Spleen (tissue), 11 donors: Measurements from ENCODE around the gene FAM107B. TPM values are rescaled to one million over a fixed set of nuclear protein-coding genes. Genes with fewer than 3 reads are reported as not detected.

Experiments used
- DNase-seq: peaks from one replicate; pipeline ENCODE4 v3.0.0-alpha.2; 2020
- H3K27ac ChIP-seq, 8 donors: fragments of 200-600 bp; sonication (generic) in 7 of 8; 1 replicate in 4 of 8; 2 replicates in 4 of 8; pipeline versions ENCODE4 v1.5.0 to v1.8.0; 2016 to 2021; ENCODE audit warnings: inconsistent platforms in 4 of 8, mild to moderate bottlenecking in 4 of 8, moderate library complexity in 1 of 8
- H3K27me3 ChIP-seq, 7 donors: fragments of 200-600 bp; sonication (generic) in 6 of 7; replicated peaks in 1 of 7; 1 replicate in 4 of 7; 2 replicates in 3 of 7; pipeline versions ENCODE4 v1.5.0 to v1.8.0; 2016 to 2021; ENCODE audit warnings: inconsistent platforms in 3 of 7, mild to moderate bottlenecking in 1 of 7
- H3K36me3 ChIP-seq, 6 donors: fragments of 200-600 bp; sonication (generic) in 5 of 6; 1 replicate in 4 of 6; 2 replicates in 2 of 6; pipeline versions ENCODE4 v1.5.0 to v1.8.0; 2016 to 2021; ENCODE audit warnings: inconsistent platforms in 2 of 6
- H3K4me1 ChIP-seq, 6 donors: fragments of 200-600 bp; sonication (generic) in 5 of 6; 1 replicate in 3 of 6; 2 replicates in 3 of 6; pipeline versions ENCODE4 v1.5.0 to v1.8.0; 2016 to 2021; ENCODE audit warnings: inconsistent platforms in 3 of 6
- H3K4me3 ChIP-seq, 8 donors: fragments of 200-600 bp; sonication (generic) in 7 of 8; 1 replicate in 4 of 8; 2 replicates in 4 of 8; pipeline versions ENCODE4 v1.5.0 to v1.8.0; 2016 to 2021; ENCODE audit warnings: inconsistent platforms in 4 of 8, mild to moderate bottlenecking in 4 of 8, moderate library complexity in 2 of 8
- H3K9me3 ChIP-seq, 8 donors: fragments of 200-600 bp; sonication (generic) in 7 of 8; 1 replicate in 4 of 8; 2 replicates in 4 of 8; pipeline versions ENCODE4 v1.5.0 to v1.8.0; 2016 to 2021; ENCODE audit warnings: inconsistent platforms in 4 of 8
- POLR2A ChIP-seq, 3 donors: fragments of 450-650 bp; IDR thresholded peaks; one replicate each; pipeline ENCODE4 v1.5.1; 2017; ENCODE audit warnings: antibody characterized with exemption in 3 of 3, mild to moderate bottlenecking in 1 of 3
- POLR2AphosphoS5 ChIP-seq, 3 donors: sonication (generic); formaldehyde crosslinking; IDR thresholded peaks; one replicate each; pipeline ENCODE4 v1.5.1; 2017; ENCODE audit warnings: antibody characterized with exemption in 3 of 3
- WGBS, 5 donors: extraction: QIAGEN DNeasy Blood & Tissue Kit in 3 of 5; methylation state at CpG; one replicate each; pipeline versions ENCODE4 v1.1.5 to v1.1.7; 2013 to 2018; 5-methylcytosine and 5-hydroxymethylcytosine counted together
- intact Hi-C: fragments of 100-400 bp; cut with DNase I; formaldehyde crosslinking; loops from one replicate; pipeline ENCODE4 v1.15.0; 2023; ENCODE audit warnings: low total_unique reads
- polyA plus RNA-seq, 3 donors: library from polyadenylated mRNA; stranded (reverse); fragments of 200-250 nt; gene quantifications; one replicate each; pipeline ENCODE4 v1.2.1, GENCODE V29; 2013
- total RNA-seq, 7 donors: library from RNA; depleted of rRNA in 3 of 7; stranded (reverse); fragments of >200 nt in 3 of 7; fragmentation: NEBNext Ultra II Directional in 4 of 7; extraction: Animal tissue kit (Norgen Biotek cat#: 25700) in 4 of 7; gene quantifications; one replicate each; pipeline versions ENCODE4 v1.1.0 to v1.2.1, GENCODE V29; 2016 to 2021
- TF ChIP-seq, protein P1 (sequence below), 11 experiments: fragments of 200-600 bp in 7 of 11; fragments of 450-650 bp in 4 of 11; sonication (generic) in 4 of 11; IDR thresholded peaks in 8 of 11; conservative IDR thresholded peaks in 3 of 11; 1 replicate in 7 of 11; 2 replicates in 4 of 11; pipeline versions ENCODE4 v1.4.0 to v1.8.0; 2016 to 2021; ENCODE audit warnings: antibody characterized with exemption in 11 of 11, inconsistent platforms in 4 of 11, mild to moderate bottlenecking in 1 of 11
- donor health status: healthy with polysubstance abuse.
- donor health status: DM: no; HTN: no; CAD: no; lungs with moderate emphysema.
- donor health status: DM: no; HTN: no; CAD: no.
- donor health status: Bipolar disorder and iron deficiency.
- donor health status: healthy.
- donor health status: DM: no; HTN: no; CAD: no.
- donor health status: DM: yes; HTN: yes; CAD: no.

FAM107B gene
- total and polyA plus RNA-seq, 10 donors = 40.1 to 115 (median 75.5) TPM

DNA sequence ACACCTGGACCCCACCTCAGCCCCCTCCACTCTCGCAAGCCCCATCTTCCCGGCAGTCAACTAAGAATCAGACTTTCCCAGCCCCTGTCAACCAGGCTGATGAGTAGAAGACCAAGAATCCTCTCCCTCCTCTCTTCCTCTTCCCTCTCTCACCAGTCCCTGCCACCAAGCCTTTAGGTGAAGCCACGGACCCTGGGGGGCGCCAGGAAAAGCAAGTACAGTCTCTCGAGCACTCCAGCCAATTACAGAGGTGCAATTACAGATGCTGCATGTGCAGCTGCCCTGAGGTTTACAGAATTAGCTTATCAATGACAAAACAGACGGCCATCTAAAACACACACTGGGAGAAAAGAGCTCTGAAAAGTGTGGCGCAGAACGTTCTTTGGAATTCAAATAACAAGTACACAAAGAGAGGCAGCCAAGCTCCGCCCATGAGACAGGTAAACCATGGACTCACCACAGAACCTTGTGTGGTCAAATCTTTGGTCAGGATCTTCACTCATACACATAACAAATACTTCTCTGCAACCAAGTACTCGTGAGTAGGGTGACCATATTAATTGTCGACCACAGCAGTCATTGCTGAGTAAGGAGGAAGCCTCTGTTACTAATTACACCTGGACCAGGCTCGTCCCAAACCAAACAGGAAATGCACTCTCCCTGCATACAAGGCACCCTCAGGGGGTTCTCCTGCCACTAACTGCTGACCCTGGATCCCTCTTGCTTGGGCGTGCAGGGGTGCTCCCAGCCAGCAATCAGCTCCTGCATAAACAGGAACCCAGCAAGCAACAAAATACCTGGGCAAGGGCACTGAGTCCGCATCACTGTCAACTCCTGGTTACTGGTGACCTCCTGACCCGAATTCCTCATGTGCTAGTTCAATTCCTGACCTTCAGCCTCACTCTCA lies 189.2 kb downstream of the FAM107B start:
- peaks cover 0 to 7% (median 0%) of the 10 kb centered on the region in 6 donors for H3K36me3 ChIP-seq
- TF ChIP-seq POLR2AphosphoS5 (IDR thresholded peaks at IDR 0.05) = no peak
- TF ChIP-seq, protein P1, sequence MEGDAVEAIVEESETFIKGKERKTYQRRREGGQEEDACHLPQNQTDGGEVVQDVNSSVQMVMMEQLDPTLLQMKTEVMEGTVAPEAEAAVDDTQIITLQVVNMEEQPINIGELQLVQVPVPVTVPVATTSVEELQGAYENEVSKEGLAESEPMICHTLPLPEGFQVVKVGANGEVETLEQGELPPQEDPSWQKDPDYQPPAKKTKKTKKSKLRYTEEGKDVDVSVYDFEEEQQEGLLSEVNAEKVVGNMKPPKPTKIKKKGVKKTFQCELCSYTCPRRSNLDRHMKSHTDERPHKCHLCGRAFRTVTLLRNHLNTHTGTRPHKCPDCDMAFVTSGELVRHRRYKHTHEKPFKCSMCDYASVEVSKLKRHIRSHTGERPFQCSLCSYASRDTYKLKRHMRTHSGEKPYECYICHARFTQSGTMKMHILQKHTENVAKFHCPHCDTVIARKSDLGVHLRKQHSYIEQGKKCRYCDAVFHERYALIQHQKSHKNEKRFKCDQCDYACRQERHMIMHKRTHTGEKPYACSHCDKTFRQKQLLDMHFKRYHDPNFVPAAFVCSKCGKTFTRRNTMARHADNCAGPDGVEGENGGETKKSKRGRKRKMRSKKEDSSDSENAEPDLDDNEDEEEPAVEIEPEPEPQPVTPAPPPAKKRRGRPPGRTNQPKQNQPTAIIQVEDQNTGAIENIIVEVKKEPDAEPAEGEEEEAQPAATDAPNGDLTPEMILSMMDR (IDR thresholded peaks at IDR 0.05 in 8 of 11, conservative IDR thresholded peaks at IDR 0.05 in 3 of 11) = no peak
- TF ChIP-seq POLR2A (IDR thresholded peaks at IDR 0.05) = no peak
- 71 to 79% (median 71%) methylated on average over 15 of the region's 15 CpGs for WGBS, 5 donors
- intact Hi-C loops = no loop called here
- H3K4me3 ChIP-seq = no peak overlapping the region
- no peaks in the 10 kb centered on the region for H3K9me3 ChIP-seq
- H3K27me3 ChIP-seq = no peaks in the 10 kb centered on the region
- peak overlapping the region in 7 of 8 donors; percentile 10 to 93 (median 60) for H3K27ac ChIP-seq
- no peak for DNase-seq
- H3K4me1 ChIP-seq = peaks cover 20 to 100% (median 86%) of the 10 kb centered on the region in 6 donors

DNA sequence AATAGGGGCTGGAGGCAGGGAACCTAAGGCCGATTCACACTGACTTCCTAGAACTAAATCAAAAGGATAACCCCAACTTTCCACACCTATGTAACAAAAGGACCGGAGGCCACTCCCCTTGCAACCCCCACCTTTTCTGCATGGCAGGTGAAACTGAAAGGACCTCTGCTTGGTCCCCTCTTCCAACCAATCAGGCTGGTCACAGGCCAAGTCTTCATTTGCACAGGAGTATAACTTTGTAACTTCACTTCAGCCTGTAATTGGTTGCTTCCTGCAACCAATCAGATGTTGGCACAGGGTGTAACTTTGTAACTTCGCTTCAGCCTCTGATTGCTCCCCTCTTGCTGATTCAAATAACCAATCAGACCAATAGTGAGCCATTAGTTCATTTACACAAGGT lies 190.0 kb downstream of the FAM107B start:
- TF ChIP-seq POLR2A (IDR thresholded peaks at IDR 0.05) (no peak), POLR2AphosphoS5 (IDR thresholded peaks at IDR 0.05) (no peak)
- TF ChIP-seq, protein P1 (IDR thresholded peaks at IDR 0.05 in 8 of 11, conservative IDR thresholded peaks at IDR 0.05 in 3 of 11) = no peak
- intact Hi-C loops = no loop called here
- WGBS, 5 donors = 80 to 88% (median 83%) methylated on average over 3 of the region's 3 CpGs
- peaks cover 20 to 100% (median 90%) of the 10 kb centered on the region in 6 donors for H3K4me1 ChIP-seq
- H3K9me3 ChIP-seq = no peaks in the 10 kb centered on the region
- H3K27ac ChIP-seq = peak overlapping the region in 6 of 8 donors; percentile 44 to 93 (median 70)
- H3K27me3 ChIP-seq = no peaks in the 10 kb centered on the region
- DNase-seq = no peak
- H3K36me3 ChIP-seq = peaks cover 0 to 7% (median 0%) of the 10 kb centered on the region in 6 donors
- H3K4me3 ChIP-seq = no peak overlapping the region

DNA sequence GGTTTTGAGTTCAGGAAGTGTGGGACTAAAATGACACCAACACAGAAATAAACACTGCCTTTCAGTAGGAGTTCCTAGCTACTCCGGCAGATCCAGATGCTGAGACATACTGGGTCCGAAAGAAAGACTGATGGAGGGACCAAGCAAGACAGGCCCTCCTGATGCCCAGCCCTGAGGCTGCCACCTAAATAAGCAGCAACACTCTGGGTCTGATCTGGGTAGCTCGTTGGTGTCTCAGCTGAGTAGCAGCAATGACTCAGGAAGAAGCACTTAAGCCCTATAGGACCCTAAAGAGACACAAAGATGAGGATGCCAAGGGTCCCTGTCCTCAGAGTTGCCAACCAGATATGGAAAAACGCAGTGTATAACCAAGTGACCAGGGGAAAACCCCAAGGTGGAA lies 190.7 kb downstream of the FAM107B start:
- no peak for DNase-seq
- peaks cover 0 to 7% (median 0%) of the 10 kb centered on the region in 6 donors for H3K36me3 ChIP-seq
- no peak overlapping the region for H3K4me3 ChIP-seq
- no peaks in the 10 kb centered on the region for H3K27me3 ChIP-seq
- 72 to 88% (median 80%) methylated on average over 4 of the region's 4 CpGs for WGBS, 5 donors
- H3K9me3 ChIP-seq = no peaks in the 10 kb centered on the region
- TF ChIP-seq POLR2A (IDR thresholded peaks at IDR 0.05) (no peak), POLR2AphosphoS5 (IDR thresholded peaks at IDR 0.05) (no peak)
- TF ChIP-seq, protein P1 (IDR thresholded peaks at IDR 0.05 in 8 of 11, conservative IDR thresholded peaks at IDR 0.05 in 3 of 11) = no peak
- H3K4me1 ChIP-seq = peaks cover 20 to 100% (median 90%) of the 10 kb centered on the region in 6 donors
- H3K27ac ChIP-seq = peak overlapping the region in 7 of 8 donors; percentile 44 to 93 (median 60)
- intact Hi-C loops = no loop called here

DNA sequence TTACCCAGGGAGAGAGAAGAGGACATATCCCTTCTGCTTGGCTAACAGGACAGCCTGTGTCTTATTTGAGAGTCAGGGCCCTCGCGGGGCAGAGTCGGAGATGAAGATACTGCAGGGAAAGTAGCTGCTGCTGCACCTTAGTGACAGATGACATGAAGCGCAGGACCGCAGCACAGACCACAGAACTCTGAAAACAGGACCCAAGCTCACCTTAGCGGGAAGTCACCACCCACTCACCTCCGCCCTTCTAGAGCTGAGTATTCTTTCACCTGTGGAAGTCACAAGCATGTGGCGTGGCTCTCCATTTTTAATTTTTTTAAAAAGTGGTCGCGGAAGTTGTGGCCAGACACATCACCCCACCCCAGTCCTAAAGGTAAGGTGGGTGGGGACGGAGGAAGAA lies 191.4 kb downstream of the FAM107B start:
- 62 to 76% (median 73%) methylated on average over 11 of the region's 11 CpGs for WGBS, 5 donors
- peak; percentile 88 for DNase-seq
- Histone ChIP-seq H3K36me3 (peaks cover 0 to 7% (median 0%) of the 10 kb centered on the region in 6 donors), H3K27ac (peak overlapping the region; percentile 15 to 93 (median 52)), H3K4me1 (peaks cover 15 to 100% (median 86%) of the 10 kb centered on the region in 6 donors), H3K27me3 (no peaks in the 10 kb centered on the region), H3K4me3 (no peak overlapping the region), H3K9me3 (no peaks in the 10 kb centered on the region)
- TF ChIP-seq POLR2AphosphoS5 (IDR thresholded peaks at IDR 0.05) = peak in 2 of 3 donors; percentile 11 to 42
- TF ChIP-seq, protein P1 (IDR thresholded peaks at IDR 0.05 in 8 of 11, conservative IDR thresholded peaks at IDR 0.05 in 3 of 11) = no peak
- intact Hi-C loops = no loop called here
